Skeletal muscle tissue (tissue), 4 donors: ENCODE measurements around the gene VEGFC. TPM values are rescaled to one million over a fixed set of nuclear protein-coding genes. Genes with fewer than 3 reads are reported as not detected.

Source experiments
- H3K27ac ChIP-seq: one replicate; pipeline ENCODE4 v1.7.0; 2013; ENCODE audit warnings: mild to moderate bottlenecking, low read depth, low read length, inconsistent platforms
- H3K27me3 ChIP-seq, 3 donors: one replicate each; pipeline ENCODE4 v1.7.0; 2013; ENCODE audit warnings: low read length in 3 of 3; ENCODE audit not compliant: control insufficient read depth in 3 of 3, insufficient read depth in 3 of 3
- H3K36me3 ChIP-seq, 3 donors: one replicate each; pipeline ENCODE4 v1.7.0; 2013; ENCODE audit warnings: low read length in 3 of 3; ENCODE audit not compliant: control insufficient read depth in 3 of 3, insufficient read depth in 3 of 3
- H3K4me1 ChIP-seq, 3 donors: one replicate each; pipeline ENCODE4 v1.7.0; 2013; ENCODE audit warnings: low read length in 3 of 3, mild to moderate bottlenecking in 3 of 3; ENCODE audit not compliant: control insufficient read depth in 3 of 3, insufficient read depth in 3 of 3
- H3K4me3 ChIP-seq, 3 donors: one replicate each; pipeline ENCODE4 v1.7.0; 2013; ENCODE audit warnings: low read length in 3 of 3
- H3K9ac ChIP-seq, 3 donors: one replicate each; pipeline ENCODE4 v1.7.0; 2013; ENCODE audit warnings: low read length in 3 of 3, mild to moderate bottlenecking in 3 of 3, moderate library complexity in 2 of 3, low read depth in 1 of 3
- H3K9me3 ChIP-seq, 3 donors: one replicate each; pipeline ENCODE4 v1.7.0; 2013; ENCODE audit warnings: low read length in 3 of 3; ENCODE audit not compliant: control insufficient read depth in 3 of 3
- total RNA-seq: library from RNA; depleted of rRNA; stranded (reverse); fragments of >200 nt; gene quantifications from one replicate; pipeline ENCODE4 v1.2.3, GENCODE V29; 2014
- donor health status: Osteomylitis.

Gene VEGFC
- total RNA-seq, 1 donor from 2014 or later = 6.8 TPM

- H3K27ac ChIP-seq = no peak overlapping the region
- no peak overlapping the region for H3K9ac ChIP-seq
- H3K36me3 ChIP-seq = no peaks in the 10 kb centered on the region
- no peaks in the 10 kb centered on the region for H3K4me1 ChIP-seq
- H3K27me3 ChIP-seq = no peaks in the 10 kb centered on the region
- no peaks in the 10 kb centered on the region for H3K9me3 ChIP-seq
- H3K4me3 ChIP-seq = no peak overlapping the region
These were observed 23.2 kb downstream of the VEGFC start for GRCh38 chr4:176769514-176769913.

GRCh38 chr4:176767183-176767582 is 25.5 kb downstream of the VEGFC start:
- Histone ChIP-seq H3K27me3 (no peaks in the 10 kb centered on the region), H3K4me3 (no peak overlapping the region), H3K36me3 (no peaks in the 10 kb centered on the region), H3K9me3 (no peaks in the 10 kb centered on the region), H3K4me1 (peaks cover 0 to 2% (median 0%) of the 10 kb centered on the region in 3 donors), H3K9ac (no peak overlapping the region), H3K27ac (no peak overlapping the region)

- Histone ChIP-seq H3K9me3 (no peaks in the 10 kb centered on the region), H3K4me3 (no peak overlapping the region), H3K36me3 (no peaks in the 10 kb centered on the region), H3K9ac (no peak overlapping the region), H3K27me3 (no peaks in the 10 kb centered on the region), H3K4me1 (peaks cover 0 to 3% (median 0%) of the 10 kb centered on the region in 3 donors), H3K27ac (no peak overlapping the region)
These were observed 29.9 kb downstream of the VEGFC start for GRCh38 chr4:176762661-176763308.

- Histone ChIP-seq H3K4me1 (peaks cover 0 to 3% (median 0%) of the 10 kb centered on the region in 3 donors), H3K9ac (no peak overlapping the region), H3K4me3 (no peak overlapping the region), H3K27me3 (no peaks in the 10 kb centered on the region), H3K9me3 (no peaks in the 10 kb centered on the region), H3K36me3 (no peaks in the 10 kb centered on the region), H3K27ac (no peak overlapping the region)
These were observed 30.9 kb downstream of the VEGFC start for GRCh38 chr4:176761872-176762271.

- no peak overlapping the region for H3K4me3 ChIP-seq
- H3K9me3 ChIP-seq = no peaks in the 10 kb centered on the region
- H3K9ac ChIP-seq = no peak overlapping the region
- H3K27me3 ChIP-seq = no peaks in the 10 kb centered on the region
- no peak overlapping the region for H3K27ac ChIP-seq
- no peaks in the 10 kb centered on the region for H3K36me3 ChIP-seq
- H3K4me1 ChIP-seq = peaks cover 0 to 3% (median 0%) of the 10 kb centered on the region in 3 donors
These were observed 32.3 kb downstream of the VEGFC start for GRCh38 chr4:176760471-176760870.

- H3K4me1 ChIP-seq = peaks cover 0 to 3% (median 0%) of the 10 kb centered on the region in 3 donors
- no peak overlapping the region for H3K27ac ChIP-seq
- H3K36me3 ChIP-seq = no peaks in the 10 kb centered on the region
- H3K9ac ChIP-seq = no peak overlapping the region
- no peaks in the 10 kb centered on the region for H3K27me3 ChIP-seq
- H3K9me3 ChIP-seq = no peaks in the 10 kb centered on the region
- H3K4me3 ChIP-seq = no peak overlapping the region
These were observed 34.0 kb downstream of the VEGFC start for GRCh38 chr4:176758731-176759130.

- H3K9ac ChIP-seq = no peak overlapping the region
- no peaks in the 10 kb centered on the region for H3K9me3 ChIP-seq
- peaks cover 0 to 3% (median 0%) of the 10 kb centered on the region in 3 donors for H3K4me1 ChIP-seq
- no peak overlapping the region for H3K4me3 ChIP-seq
- no peaks in the 10 kb centered on the region for H3K36me3 ChIP-seq
- no peak overlapping the region for H3K27ac ChIP-seq
- H3K27me3 ChIP-seq = no peaks in the 10 kb centered on the region
These were observed 34.4 kb downstream of the VEGFC start for GRCh38 chr4:176758323-176758722.

GRCh38 chr4:176755613-176756012 is 37.1 kb downstream of the VEGFC start:
- H3K4me1 ChIP-seq = no peaks in the 10 kb centered on the region
- no peak overlapping the region for H3K9ac ChIP-seq
- H3K4me3 ChIP-seq = no peak overlapping the region
- no peak overlapping the region for H3K27ac ChIP-seq
- H3K9me3 ChIP-seq = no peaks in the 10 kb centered on the region
- H3K36me3 ChIP-seq = no peaks in the 10 kb centered on the region
- H3K27me3 ChIP-seq = no peaks in the 10 kb centered on the region

GRCh38 chr4:176755001-176755400 is 37.7 kb downstream of the VEGFC start:
- Histone ChIP-seq H3K36me3 (no peaks in the 10 kb centered on the region), H3K9me3 (no peaks in the 10 kb centered on the region), H3K4me3 (no peak overlapping the region), H3K4me1 (no peaks in the 10 kb centered on the region), H3K27me3 (no peaks in the 10 kb centered on the region), H3K9ac (no peak overlapping the region), H3K27ac (no peak overlapping the region)

- no peaks in the 10 kb centered on the region for H3K36me3 ChIP-seq
- no peaks in the 10 kb centered on the region for H3K4me1 ChIP-seq
- H3K9me3 ChIP-seq = no peaks in the 10 kb centered on the region
- H3K9ac ChIP-seq = no peak overlapping the region
- no peak overlapping the region for H3K27ac ChIP-seq
- H3K4me3 ChIP-seq = no peak overlapping the region
- H3K27me3 ChIP-seq = no peaks in the 10 kb centered on the region
These were observed 39.7 kb downstream of the VEGFC start for GRCh38 chr4:176753049-176753448.
